Activated CD4-positive, alpha-beta T cell treated with anti-CD3 and anti-CD28 coated beads, Interleukin-2, amount 50 U/mL, for 24 hours (primary cell): ENCODE measurements around the gene TULP4.

Source experiments
- DNase-seq, 2 donors: peaks; one replicate each; pipeline ENCODE4 v3.0.0-alpha.2; 2020; ENCODE audit warnings: low read depth in 1 of 2, low spot score in 1 of 2

The TULP4 gene

GRCh38 chr6:158416883-158417759 is 104.9 kb downstream of the TULP4 start:
- no peak for DNase-seq

- no peak for DNase-seq
Measured at GRCh38 chr6:158417760-158418098, 105.5 kb downstream of the TULP4 start.

DNA sequence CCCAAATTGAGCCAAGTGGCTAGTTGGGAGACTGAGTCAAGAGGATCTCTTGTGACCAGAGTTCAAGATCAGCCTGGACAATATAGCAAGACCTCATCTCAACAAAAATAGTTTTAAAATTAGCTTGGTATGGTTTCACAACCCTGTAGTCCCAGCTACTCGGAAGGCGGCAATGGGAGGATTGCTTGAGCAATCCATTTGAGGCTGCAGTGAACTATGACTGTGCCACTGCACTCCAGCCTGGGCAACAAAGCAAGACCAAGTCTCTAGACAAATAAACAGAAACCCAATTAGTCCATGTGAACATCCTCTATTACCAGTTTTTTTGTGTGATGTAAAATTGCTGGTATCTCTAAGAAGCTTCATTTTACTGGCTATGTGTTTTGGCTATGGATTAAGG is 106.2 kb downstream of the TULP4 start:
- no peak for DNase-seq

GRCh38 chr6:158419339-158419909 is 107.2 kb downstream of the TULP4 start:
- no peak for DNase-seq

DNA sequence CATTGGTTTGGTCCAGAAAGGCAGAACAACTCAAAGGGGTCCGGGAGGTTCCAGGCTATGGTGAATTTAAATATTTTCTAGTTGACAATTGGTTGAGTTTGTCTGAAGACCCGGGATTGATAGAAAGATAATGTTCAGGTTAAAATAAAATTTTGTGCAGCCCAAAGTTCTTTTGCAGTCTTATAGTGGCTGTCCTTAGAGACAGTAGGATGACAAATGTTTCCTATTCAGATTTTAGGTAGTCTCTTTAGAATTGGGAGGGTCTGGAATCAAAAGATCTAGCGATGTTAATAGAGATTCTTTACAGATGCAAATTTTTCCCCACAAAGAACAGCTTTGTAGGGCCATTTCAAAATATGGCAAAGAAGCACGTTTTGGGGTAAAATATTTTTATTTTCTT is 109.1 kb downstream of the TULP4 start:
- DNase-seq = no peak

DNA sequence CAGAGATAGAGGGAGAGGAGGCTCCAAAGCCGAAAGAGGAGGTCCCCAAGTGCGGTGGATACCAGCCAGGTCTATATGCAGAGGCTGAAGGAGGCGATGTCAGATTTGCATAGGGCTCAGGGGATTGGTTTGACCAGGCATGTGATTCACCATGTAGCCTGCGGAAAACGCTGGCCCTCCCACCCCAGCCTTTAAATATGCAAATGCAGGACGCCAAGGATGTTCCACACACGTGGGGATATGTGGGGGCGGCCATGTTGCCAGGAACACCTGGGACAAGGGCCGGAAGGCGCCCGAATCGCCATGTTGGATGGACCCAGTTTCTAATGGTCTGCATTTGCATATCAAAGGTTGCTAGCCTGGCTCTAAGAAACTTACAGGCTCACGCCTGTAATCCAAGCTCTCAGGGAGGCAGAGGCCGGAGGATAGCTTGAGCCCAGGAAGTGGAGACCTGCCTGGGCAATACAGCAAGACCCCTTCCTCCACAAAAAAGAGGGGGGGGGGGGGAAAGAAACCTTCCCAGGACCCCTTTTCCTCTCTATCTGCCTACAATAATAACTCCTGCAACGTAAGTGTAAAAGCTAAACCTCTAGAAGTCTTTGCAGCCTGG is 110.5 kb downstream of the TULP4 start:
- DNase-seq = no peak

GRCh38 chr6:158431036-158431435 is 118.8 kb downstream of the TULP4 start:
- no peak for DNase-seq

DNA sequence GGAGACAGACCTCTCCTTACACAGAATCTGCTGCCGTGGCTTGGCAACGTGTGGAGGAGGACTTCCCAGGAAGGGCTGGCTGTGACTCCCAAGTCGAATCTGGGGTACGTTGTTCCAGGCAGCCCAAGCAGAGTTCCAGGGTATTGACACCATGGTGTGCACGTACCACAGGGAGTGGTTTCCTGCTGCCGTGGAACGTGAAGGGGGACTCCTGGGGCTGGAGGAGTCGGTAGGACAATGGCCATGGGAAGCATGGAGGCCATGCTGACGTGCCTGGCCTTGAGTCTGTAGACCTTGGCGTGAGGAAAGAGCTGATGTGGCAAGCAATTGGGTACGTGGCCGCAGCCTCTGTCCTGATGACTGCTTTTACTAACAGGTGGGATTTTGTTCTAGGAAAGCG is 119.3 kb downstream of the TULP4 start:
- DNase-seq = no peak

DNA sequence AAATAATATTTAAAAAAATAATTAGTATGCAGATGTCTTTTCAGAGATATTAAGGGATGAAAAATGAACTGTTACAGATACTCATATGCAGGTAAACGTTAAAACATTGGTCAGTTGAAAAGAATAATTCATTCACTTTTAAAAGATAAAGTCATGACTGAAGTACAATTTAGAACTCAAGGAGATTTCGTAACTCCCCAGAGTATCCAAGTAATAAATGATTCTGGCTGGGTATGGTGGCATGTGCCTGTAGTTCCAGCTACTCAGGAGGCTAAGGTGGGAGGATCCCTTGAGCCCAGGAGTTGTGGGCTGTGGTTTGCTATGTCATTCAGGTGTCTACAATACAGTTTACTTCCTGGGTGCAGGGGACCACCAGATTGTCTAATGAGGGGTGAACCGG is 125.3 kb downstream of the TULP4 start:
- no peak for DNase-seq

DNA sequence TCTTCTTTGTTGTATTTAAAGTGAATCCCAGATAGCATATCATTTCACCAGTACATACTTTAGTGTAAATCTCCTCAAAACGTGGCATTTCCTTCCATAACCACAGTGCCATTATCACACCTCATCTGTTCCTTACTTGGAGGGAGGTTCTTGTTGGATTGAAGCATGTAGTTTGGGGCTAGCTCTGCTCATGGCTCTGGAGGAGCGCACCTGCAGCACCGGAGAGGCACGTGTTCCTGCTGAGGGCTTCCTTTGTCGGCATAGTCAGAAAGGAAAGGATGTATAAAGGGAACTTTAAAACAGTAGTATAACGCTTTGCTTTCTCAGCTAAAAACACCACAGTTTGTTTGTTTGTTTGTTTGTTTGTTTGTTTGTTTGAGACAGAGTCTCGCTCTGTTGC is 126.0 kb downstream of the TULP4 start:
- DNase-seq = no peak

DNA sequence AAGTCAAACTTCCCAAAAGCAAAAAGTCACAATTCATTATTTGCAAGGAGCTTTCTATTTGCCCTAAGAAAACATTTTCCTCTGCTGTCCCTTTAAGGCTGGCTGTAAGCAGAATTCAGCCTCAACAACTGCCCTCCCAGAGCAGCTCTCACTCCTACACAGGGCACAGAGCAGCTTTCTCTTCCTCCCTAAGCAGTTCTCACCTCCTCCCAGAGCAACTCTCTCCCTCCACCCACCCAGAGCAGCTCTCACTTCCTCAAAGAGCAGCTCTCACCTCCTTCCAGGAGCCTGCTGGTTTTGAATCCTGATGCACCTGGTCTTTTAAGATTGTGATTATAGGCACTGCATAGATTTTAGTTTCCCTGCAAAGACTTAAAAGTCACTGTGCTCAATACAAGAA is 127.0 kb downstream of the TULP4 start:
- DNase-seq = no peak

DNA sequence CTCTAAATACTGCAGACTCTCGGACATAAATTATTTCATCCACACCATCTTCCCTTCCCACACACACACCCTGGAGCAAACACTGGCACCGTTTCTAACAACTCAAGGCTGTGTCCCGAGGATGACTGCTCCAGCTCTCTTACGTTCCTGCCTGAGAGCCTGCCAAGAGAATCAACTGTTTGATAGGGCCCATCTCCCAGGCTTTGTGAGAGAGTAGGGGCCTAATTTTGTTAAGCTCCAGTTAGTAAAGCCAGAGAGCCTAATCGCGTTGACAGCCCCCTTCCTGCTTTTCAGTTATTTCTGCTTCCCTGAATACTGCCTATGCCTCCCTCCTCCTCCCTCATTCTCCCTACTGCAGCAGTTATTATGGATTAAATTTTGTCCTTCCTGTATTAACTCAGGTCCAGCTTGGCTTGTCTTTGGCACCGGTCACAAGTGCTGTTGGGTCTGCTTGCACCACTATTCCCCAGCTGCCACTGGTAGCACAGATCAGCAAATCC is 129.5 kb downstream of the TULP4 start:
- DNase-seq = no peak

DNA sequence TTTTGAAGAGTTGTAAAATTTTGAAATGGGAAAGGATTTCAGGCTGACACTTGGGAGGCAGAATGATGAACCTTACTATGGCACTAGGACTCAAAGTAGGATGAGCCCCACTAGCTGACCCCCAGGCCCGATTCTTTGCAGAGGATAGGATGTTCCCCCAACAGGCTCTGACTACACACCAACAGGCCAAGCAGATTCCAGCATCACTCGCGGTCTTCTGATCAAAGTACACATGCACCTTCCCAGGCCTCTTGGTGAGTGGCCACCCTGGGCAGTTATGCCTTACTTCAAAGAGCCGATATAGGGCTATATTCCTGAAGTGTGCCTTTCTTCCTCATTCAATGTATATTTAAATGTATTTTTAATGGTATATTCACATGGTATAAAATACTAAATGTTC is 130.0 kb downstream of the TULP4 start:
- DNase-seq = no peak

GRCh38 chr6:158445426-158446085 is 133.3 kb downstream of the TULP4 start:
- no peak for DNase-seq

DNA sequence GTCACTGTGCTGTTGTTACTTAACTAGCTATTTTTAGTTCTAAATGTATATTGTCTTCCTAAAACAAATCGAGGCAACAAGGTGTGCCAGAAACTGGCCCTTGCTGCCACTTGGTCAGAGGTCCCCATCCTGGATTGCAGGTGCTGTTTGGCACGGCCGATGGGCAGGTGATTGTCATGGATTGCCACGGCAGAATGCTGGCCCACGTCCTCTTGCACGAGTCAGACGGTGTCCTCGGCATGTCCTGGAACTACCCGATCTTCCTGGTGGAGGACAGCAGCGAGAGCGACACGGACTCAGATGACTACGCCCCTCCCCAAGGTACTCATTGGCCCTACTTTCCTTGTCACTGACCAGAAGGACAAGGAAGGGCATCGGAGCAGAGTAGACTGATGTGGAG is 136.6 kb downstream of the TULP4 start:
- no peak for DNase-seq

DNA sequence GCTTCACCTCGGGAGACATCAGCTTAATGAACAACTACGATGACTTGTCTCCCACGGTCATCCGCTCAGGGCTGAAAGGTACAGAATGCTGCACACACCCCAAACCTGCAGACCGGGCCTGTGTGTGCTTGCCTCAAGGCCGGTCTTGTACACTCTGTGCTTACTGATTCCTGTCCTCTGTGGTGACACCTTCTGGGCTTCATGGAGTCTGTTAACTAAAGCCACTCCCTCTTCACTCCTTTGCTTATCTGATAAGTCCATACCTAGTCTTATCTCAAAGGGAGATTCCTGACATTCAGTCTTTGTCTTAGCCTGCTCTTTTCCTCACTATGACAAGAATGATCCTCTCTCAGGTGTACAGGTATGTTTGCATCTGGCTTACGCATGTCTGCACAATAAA is 139.9 kb downstream of the TULP4 start:
- DNase-seq = no peak

DNA sequence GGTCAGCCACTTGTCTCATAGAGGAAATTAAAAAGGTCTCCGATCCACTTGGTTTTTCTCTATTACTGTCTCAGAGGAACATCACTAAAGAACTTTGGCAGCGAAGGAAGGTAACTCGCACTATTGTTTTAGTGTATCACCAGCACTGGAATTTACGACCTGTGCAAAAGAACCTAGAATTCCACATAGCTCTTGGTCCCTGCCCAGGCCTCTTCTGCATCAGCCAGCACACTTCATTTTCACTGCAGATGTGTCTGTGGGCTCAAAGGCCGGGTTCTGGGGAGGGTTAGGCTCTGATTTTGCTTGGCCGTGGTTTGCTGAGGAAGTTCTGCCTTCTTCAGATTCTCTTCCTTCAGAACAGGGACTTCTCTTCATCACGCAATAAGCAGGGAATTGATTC is 144.9 kb downstream of the TULP4 start:
- DNase-seq = no peak

DNA sequence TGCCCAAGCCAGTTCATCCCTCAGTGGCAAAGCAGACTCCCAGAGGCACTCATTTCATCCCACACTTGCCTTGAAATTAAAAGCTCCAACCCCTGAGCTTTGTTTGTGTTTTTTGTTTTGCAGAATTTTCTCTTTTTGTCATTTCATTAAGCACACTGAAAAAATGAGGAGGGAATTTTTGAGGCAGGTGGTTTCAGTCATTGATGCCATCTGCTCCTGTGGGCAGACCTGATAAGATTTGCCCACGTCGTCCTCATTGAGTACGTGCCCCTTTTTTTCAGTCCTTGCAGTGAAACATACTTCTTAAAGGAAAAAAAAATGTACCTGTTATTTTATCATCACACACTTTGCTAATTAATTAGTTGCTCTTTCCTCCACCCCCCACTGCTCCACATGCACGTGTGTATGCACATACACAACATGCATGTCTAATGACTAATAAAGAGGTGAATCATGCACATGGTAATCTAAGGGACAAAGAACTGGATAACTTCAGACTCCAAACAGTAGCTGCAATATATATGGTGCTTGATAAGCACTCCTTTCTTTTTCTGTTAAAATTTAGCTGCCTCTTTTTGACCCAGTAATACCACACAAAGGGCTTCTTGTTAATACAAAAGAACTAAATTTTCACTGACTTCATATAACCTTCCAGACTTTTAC is 145.5 kb downstream of the TULP4 start:
- no peak for DNase-seq

- no peak for DNase-seq
Measured at GRCh38 chr6:158459726-158460125, 147.5 kb downstream of the TULP4 start.

DNA sequence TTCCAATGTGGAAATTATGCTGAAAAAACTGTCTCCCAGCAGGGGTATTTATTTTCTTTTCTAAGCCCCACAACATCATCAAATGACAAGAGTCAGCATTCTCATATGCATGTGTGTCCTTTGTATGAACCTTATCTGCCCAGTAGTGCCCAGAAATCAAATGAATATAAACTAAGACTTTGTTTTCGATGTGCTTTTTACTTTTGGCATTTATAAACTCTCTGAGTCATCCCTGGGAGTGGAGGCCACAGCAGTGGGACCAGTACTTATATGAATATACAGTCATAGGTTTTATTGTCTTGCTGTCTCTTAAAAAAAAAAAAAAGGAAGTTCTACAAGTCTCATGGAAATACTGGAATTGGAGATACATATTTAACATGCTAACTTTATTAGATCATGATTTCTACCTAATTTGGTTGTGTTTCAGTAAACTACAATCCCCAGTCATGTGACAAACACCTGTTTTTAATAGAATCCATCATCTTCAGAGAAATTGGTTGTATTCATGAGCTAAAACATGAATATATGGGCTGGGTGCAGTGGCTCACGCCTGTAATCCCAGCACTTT is 148.4 kb downstream of the TULP4 start:
- no peak for DNase-seq

GRCh38 chr6:158461954-158462353 is 149.7 kb downstream of the TULP4 start:
- DNase-seq = no peak
